Measurements from ENCODE around the gene NOTCH4.

The NOTCH4 gene

GRCh38 chr6:32178547-32179440, 45.1 kb downstream of the NOTCH4 start:
- no peak for DNase-seq

GRCh38 chr6:32177788-32178546, 45.9 kb downstream of the NOTCH4 start, which contains the start of gene RNF5:
TSS of gene RNF5 (plus strand) at chr6:32178405. CDS start at chr6:32178512, 107 bp downstream.
- peak; percentile 89 for DNase-seq

GRCh38 chr6:32177183-32177787, 46.6 kb downstream of the NOTCH4 start:
- DNase-seq, result peak; percentile 21

GRCh38 chr6:32176476-32177182, 47.2 kb downstream of the NOTCH4 start:
- no peak for DNase-seq

- DNase-seq, result peak; percentile 97
These were observed 48.0 kb downstream of the NOTCH4 start, which contains the start of gene AGPAT1 for GRCh38 chr6:32175711-32176475. TSS of gene AGPAT1 (minus strand) at chr6:32176084. CDS start at chr6:32171496, 4,588 bp downstream.

GRCh38 chr6:32175322-32175710, 48.6 kb downstream of the NOTCH4 start:
- DNase-seq, result no peak

- no peak for DNase-seq
These were observed 49.5 kb downstream of the NOTCH4 start for GRCh38 chr6:32174416-32174815.

- DNase-seq, result no peak
These were observed 50.7 kb downstream of the NOTCH4 start for GRCh38 chr6:32173051-32173727.

- DNase-seq, result no peak
These were observed 52.6 kb downstream of the NOTCH4 start for GRCh38 chr6:32171234-32171633.

- DNase-seq, result no peak
These were observed 53.6 kb downstream of the NOTCH4 start for GRCh38 chr6:32170294-32170693.

GRCh38 chr6:32168807-32169591, 54.9 kb downstream of the NOTCH4 start:
- DNase-seq, result no peak

- no peak for DNase-seq
These were observed 55.5 kb downstream of the NOTCH4 start for GRCh38 chr6:32168350-32168749.

- no peak for DNase-seq
These were observed 56.1 kb downstream of the NOTCH4 start for GRCh38 chr6:32167761-32168262.

- DNase-seq, result no peak
These were observed 56.6 kb downstream of the NOTCH4 start for GRCh38 chr6:32167154-32167760.

GRCh38 chr6:32166411-32167061, 57.3 kb downstream of the NOTCH4 start:
- DNase-seq, result no peak

GRCh38 chr6:32164295-32164694, 59.6 kb downstream of the NOTCH4 start, which contains the start of gene EGFL8:
TSS of gene EGFL8 (plus strand) at chr6:32164595. CDS start at chr6:32166166, 1,571 bp downstream.
- no peak for DNase-seq

- no peak for DNase-seq
These were observed 60.2 kb downstream of the NOTCH4 start for GRCh38 chr6:32163559-32164258.

- no peak for DNase-seq
These were observed 65.8 kb downstream of the NOTCH4 start for GRCh38 chr6:32158052-32158451.

Data from activated effector memory CD4-positive, alpha-beta T cell treated with Interleukin-2 at 50 U/mL for 16 hours (primary cell).